HCT116 (cell line): ENCODE data around the gene HES2. TPM values are rescaled to one million over a fixed set of nuclear protein-coding genes. Genes with fewer than 3 reads are reported as not detected.
A peak's percentile ranks its signal among the peaks of the same experiment; 100 is the strongest.

ENCODE experiments used
- ATAC-seq: fragments of 200-7000 bp; cut with Tn5 transposase; 2 replicates; pipeline ENCODE4 v1.9.1; 2020; ENCODE audit warnings: mild to moderate bottlenecking, moderate library complexity
- BruUV-seq: library from RNA; stranded (reverse); fragments of 400-500 nt; replicated peaks from 2 replicates; lab custom pipeline; 2021; lab: Mats Ljungman, UMichigan
- CTCF ChIA-PET: fragments of 300-600 bp; sonication (Branson Sonifier 250); formaldehyde crosslinking; loops from one replicate; lab custom pipeline; 2021; ENCODE audit warnings: antibody characterized with exemption; lab: Charles Lee
- POLR2A ChIA-PET: fragments of 300-600, 350-600 bp; sonication (Branson Sonifier 250); formaldehyde crosslinking; loops from one replicate; lab custom pipeline; 2021; ENCODE audit warnings: antibody characterized with exemption; lab: Charles Lee
- RAD21 ChIA-PET, 2 experiments: fragments of 300-600 bp; sonication (Branson Sonifier 250); formaldehyde crosslinking; loops; one replicate each; lab custom pipeline; 2023; ENCODE audit warnings: low total read pairs in 2 of 2; ENCODE audit not compliant: uncharacterized antibody in 2 of 2, unreplicated experiment in 2 of 2, low non-redundant PET in 1 of 2; lab: Charles Lee
- DNase-seq: peaks from one replicate; pipeline ENCODE4 v3.0.0-alpha.2; 2010; ENCODE audit warnings: low read depth, low spot score
- H2AFZ ChIP-seq: fragments of 200-600 bp; shearing (Covaris generic), sonication (generic); 2 replicates; pipeline ENCODE4 v1.6.1; 2017; ENCODE audit warnings: low read depth, mixed run types, mixed read lengths, antibody characterized with exemption, low read length; ENCODE audit not compliant: poor library complexity, severe bottlenecking
- H3K27ac ChIP-seq: 2 replicates; pipeline ENCODE4 v1.5.1; 2012; ENCODE audit warnings: low read depth, low read length
- H3K27me3 ChIP-seq: fragments of 200-600 bp; sonication (generic); 2 replicates; pipeline ENCODE4 v1.6.1; 2016; ENCODE audit warnings: mixed run types, low read length, mixed read lengths; ENCODE audit not compliant: insufficient read depth
- H3K36me3 ChIP-seq, 2 experiments: fragments of 200-500 bp in 1 of 2; fragments of 200-600 bp in 1 of 2; sonication (Bioruptor generic) in 1 of 2; sonication (generic) in 1 of 2; 2 replicates each; pipeline versions ENCODE4 v1.5.1 to v1.6.1; 2014 to 2016; ENCODE audit warnings: low read length in 2 of 2, inconsistent platforms in 1 of 2, mixed read lengths in 1 of 2, mixed run types in 1 of 2; ENCODE audit not compliant: insufficient read depth in 2 of 2, control insufficient read depth in 1 of 2
- H3K4me1 ChIP-seq, 2 experiments: fragments of 200-600 bp in 1 of 2; sonication (generic) in 1 of 2; 2 replicates each; pipeline versions ENCODE4 v1.5.1 to v1.6.1; 2012 to 2017; ENCODE audit warnings: low read length in 2 of 2, inconsistent platforms in 1 of 2, mild to moderate bottlenecking in 1 of 2, mixed read lengths in 1 of 2, mixed run types in 1 of 2, moderate library complexity in 1 of 2; ENCODE audit not compliant: insufficient read depth in 2 of 2, control insufficient read depth in 1 of 2
- H3K4me2 ChIP-seq: fragments of 200-600 bp; sonication (generic); 2 replicates; pipeline ENCODE4 v1.6.1; 2017; ENCODE audit warnings: mixed run types, low read length, mixed read lengths
- H3K4me3 ChIP-seq, 2 experiments: fragments of 200-600 bp in 1 of 2; sonication (generic) in 1 of 2; replicated peaks in 1 of 2; 2 replicates each; pipeline ENCODE4 v1.5.1; 2011 to 2016; ENCODE audit warnings: low read length in 2 of 2, control low read depth in 1 of 2, low read depth in 1 of 2, mild to moderate bottlenecking in 1 of 2, mixed read lengths in 1 of 2, mixed run types in 1 of 2
- H3K79me2 ChIP-seq: fragments of 200-600 bp; sonication (generic); 2 replicates; pipeline ENCODE4 v1.6.1; 2017; ENCODE audit warnings: mild to moderate bottlenecking, mixed run types, low read length, moderate library complexity, mixed read lengths; ENCODE audit not compliant: insufficient read depth
- H3K9ac ChIP-seq: fragments of 200-600 bp; sonication (generic); 2 replicates; pipeline ENCODE4 v1.6.1; 2016; ENCODE audit warnings: low read length, mixed read lengths
- H3K9me2 ChIP-seq: fragments of 200-600 bp; sonication (generic), shearing (Covaris generic); 2 replicates; pipeline ENCODE4 v1.6.1; 2017; ENCODE audit warnings: mixed run types, mild to moderate bottlenecking, moderate library complexity; ENCODE audit not compliant: insufficient read depth
- H3K9me3 ChIP-seq, 2 experiments: fragments of 200-500 bp in 1 of 2; fragments of 200-600 bp in 1 of 2; sonication (Bioruptor generic) in 1 of 2; sonication (generic) in 1 of 2; 2 replicates each; pipeline ENCODE4 v1.6.1; 2014 to 2017; ENCODE audit warnings: low read length in 2 of 2, mixed read lengths in 2 of 2, inconsistent platforms in 1 of 2, low read depth in 1 of 2, mild to moderate bottlenecking in 1 of 2, mixed run types in 1 of 2, moderate library complexity in 1 of 2; ENCODE audit not compliant: control insufficient read depth in 1 of 2, insufficient read depth in 1 of 2
- H4K20me1 ChIP-seq: fragments of 200-600 bp; sonication (generic), shearing (Covaris generic); 2 replicates; pipeline ENCODE4 v1.6.1; 2017; ENCODE audit warnings: mixed run types, mild to moderate bottlenecking, moderate library complexity; ENCODE audit not compliant: insufficient read depth
- CBX3 ChIP-seq: IDR thresholded peaks from 2 replicates; pipeline ENCODE4 v1.6.1; 2012; ENCODE audit warnings: low read depth
- CEBPB ChIP-seq: IDR thresholded peaks from 2 replicates; pipeline ENCODE4 v1.6.1; 2012; ENCODE audit warnings: low read depth
- FOSL1 ChIP-seq: IDR thresholded peaks from 2 replicates; pipeline ENCODE4 v1.6.1; 2012; ENCODE audit warnings: low read depth
- REST ChIP-seq: IDR thresholded peaks from 2 replicates; pipeline ENCODE4 v1.6.1; 2012; ENCODE audit warnings: low read depth
- SRF ChIP-seq: IDR thresholded peaks from 2 replicates; pipeline ENCODE4 v1.6.1; 2012; ENCODE audit warnings: low read depth
- ZBTB33 ChIP-seq: IDR thresholded peaks from 2 replicates; pipeline ENCODE4 v1.6.1; 2011; ENCODE audit warnings: mild to moderate bottlenecking, low read length, moderate library complexity; ENCODE audit not compliant: insufficient replicate concordance; ENCODE audit errors: extremely low read depth
- ZFX ChIP-seq: fragments of 450-650 bp; IDR thresholded peaks from 2 replicates; pipeline ENCODE4 v1.6.1; 2017
- ZNF274 ChIP-seq: fragments of 200-500 bp; sonication (Bioruptor generic); IDR thresholded peaks from 2 replicates; pipeline ENCODE4 v1.6.1; 2014; ENCODE audit warnings: mild to moderate bottlenecking, low read depth, low read length, inconsistent platforms
- intact Hi-C: fragments of 100-400 bp; cut with micrococcal nuclease; formaldehyde crosslinking; loops from 2 replicates; pipeline ENCODE4 v1.10.0; 2022
- total RNA-seq: library from RNA; stranded (reverse); gene quantifications from one replicate; pipeline ENCODE4 v1.2.1, GENCODE V29; 2021; ENCODE audit not compliant: unreplicated experiment
- TF ChIP-seq, protein P1 (sequence below), 3 experiments: fragments of 200-600 bp in 1 of 3; sonication (generic) in 1 of 3; IDR thresholded peaks in 2 of 3; conservative IDR thresholded peaks in 1 of 3; 2 replicates each; pipeline ENCODE4 v1.5.1; 2012 to 2017; ENCODE audit warnings: low read depth in 2 of 3, low read length in 2 of 3, antibody characterized with exemption in 1 of 3, borderline replicate concordance in 1 of 3, control low read depth in 1 of 3, mild to moderate bottlenecking in 1 of 3, mixed read lengths in 1 of 3, mixed run types in 1 of 3, moderate library complexity in 1 of 3; ENCODE audit not compliant: insufficient read depth in 1 of 3
- TF ChIP-seq, protein P2 (sequence below): IDR thresholded peaks from 2 replicates; pipeline ENCODE4 v1.6.1; 2012

The HES2 gene
- total RNA-seq, 1 experiment from 2014 or later: 8.4 TPM

DNA sequence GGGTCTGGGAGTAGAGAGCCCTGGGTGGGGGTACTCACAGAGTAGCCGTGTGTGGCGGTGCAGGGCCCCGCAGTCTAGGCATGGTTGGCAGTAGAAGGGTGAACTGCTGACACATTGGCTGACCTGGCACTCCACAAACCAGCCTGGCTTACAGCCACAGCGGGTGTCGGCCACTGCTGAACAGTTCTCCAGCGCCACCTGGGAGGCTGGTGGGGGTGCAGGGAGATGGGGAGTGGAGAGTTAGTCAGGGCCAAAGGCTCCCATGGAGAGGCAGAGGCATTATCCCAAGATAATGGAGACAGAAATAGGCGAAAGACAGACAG lies 44.8 kb upstream of the HES2 start:
- ATAC-seq: peak; percentile 72
- intact Hi-C loops: no loop called here
- no peaks in the 10 kb centered on the region for H3K79me2 ChIP-seq
- no peaks in the 10 kb centered on the region for H4K20me1 ChIP-seq
- H3K9ac ChIP-seq: no peak overlapping the region
- POLR2A ChIA-PET: no interaction called here
- no peaks in the 10 kb centered on the region for H3K27me3 ChIP-seq
- CTCF ChIA-PET: interaction anchor here (1.0 to 1.3 kb wide), 2 partner anchors 8 to 24 kb away, joined by 3 to 4 read pairs; no protein-coding TSS in a partner anchor
- TF ChIP-seq, protein P1, sequence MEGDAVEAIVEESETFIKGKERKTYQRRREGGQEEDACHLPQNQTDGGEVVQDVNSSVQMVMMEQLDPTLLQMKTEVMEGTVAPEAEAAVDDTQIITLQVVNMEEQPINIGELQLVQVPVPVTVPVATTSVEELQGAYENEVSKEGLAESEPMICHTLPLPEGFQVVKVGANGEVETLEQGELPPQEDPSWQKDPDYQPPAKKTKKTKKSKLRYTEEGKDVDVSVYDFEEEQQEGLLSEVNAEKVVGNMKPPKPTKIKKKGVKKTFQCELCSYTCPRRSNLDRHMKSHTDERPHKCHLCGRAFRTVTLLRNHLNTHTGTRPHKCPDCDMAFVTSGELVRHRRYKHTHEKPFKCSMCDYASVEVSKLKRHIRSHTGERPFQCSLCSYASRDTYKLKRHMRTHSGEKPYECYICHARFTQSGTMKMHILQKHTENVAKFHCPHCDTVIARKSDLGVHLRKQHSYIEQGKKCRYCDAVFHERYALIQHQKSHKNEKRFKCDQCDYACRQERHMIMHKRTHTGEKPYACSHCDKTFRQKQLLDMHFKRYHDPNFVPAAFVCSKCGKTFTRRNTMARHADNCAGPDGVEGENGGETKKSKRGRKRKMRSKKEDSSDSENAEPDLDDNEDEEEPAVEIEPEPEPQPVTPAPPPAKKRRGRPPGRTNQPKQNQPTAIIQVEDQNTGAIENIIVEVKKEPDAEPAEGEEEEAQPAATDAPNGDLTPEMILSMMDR (IDR thresholded peaks at IDR 0.05 in 2 of 3, conservative IDR thresholded peaks at IDR 0.05 in 1 of 3; ENCODE audit: borderline replicate concordance in 1 of 3, insufficient read depth in 1 of 3, low read depth in 2 of 3, low read length in 2 of 3): peak in 1 of 3 experiments; percentile 22; a peak in 1 of 6 replicates
- TF ChIP-seq ZFX: no peak
- no peak overlapping the region for H3K4me2 ChIP-seq
- no peak for DNase-seq
- H3K27ac ChIP-seq: peak overlapping the region; percentile 2; the same call in 1 of the 2 replicates
- H3K9me3 ChIP-seq: no peaks in the 10 kb centered on the region
- H3K9me2 ChIP-seq: no peaks in the 10 kb centered on the region
- BruUV-seq: no TSS peak
- peaks cover 3 to 10% of the 10 kb centered on the region in 2 experiments; a peak in 3 of 4 replicates for H3K4me1 ChIP-seq
- RAD21 ChIA-PET: no interaction called here
- H3K4me3 ChIP-seq: no peak overlapping the region
- H2AFZ ChIP-seq: no peak overlapping the region
- peaks cover 5 to 17% of the 10 kb centered on the region in 2 experiments; a peak in 1 of 4 replicates for H3K36me3 ChIP-seq

DNA sequence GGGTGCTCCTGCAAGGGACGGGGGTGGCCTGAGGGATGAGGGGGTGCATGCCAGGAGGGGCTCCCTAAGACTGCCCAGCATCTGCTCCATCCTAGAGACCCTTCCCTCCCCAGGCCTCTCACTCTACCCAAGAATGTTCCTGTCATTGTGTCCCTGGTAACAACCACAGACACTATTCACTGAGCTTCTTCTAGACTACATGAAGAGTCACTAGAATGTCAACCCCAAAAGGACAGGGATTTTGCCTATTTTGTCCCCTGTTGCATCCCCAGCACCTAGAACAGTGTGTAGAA lies 43.3 kb upstream of the HES2 start:
- H3K79me2 ChIP-seq: no peaks in the 10 kb centered on the region
- no peaks in the 10 kb centered on the region for H3K9me3 ChIP-seq
- no peak overlapping the region for H2AFZ ChIP-seq
- DNase-seq: no peak
- TF ChIP-seq ZBTB33: no peak
- TF ChIP-seq REST: no peak
- TF ChIP-seq CEBPB: no peak
- TF ChIP-seq CBX3: no peak
- no peak for TF ChIP-seq FOSL1
- no peak for TF ChIP-seq ZNF274
- no peak for TF ChIP-seq SRF
- TF ChIP-seq, protein P2, sequence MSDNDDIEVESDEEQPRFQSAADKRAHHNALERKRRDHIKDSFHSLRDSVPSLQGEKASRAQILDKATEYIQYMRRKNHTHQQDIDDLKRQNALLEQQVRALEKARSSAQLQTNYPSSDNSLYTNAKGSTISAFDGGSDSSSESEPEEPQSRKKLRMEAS: no peak
- TF ChIP-seq, all 23 proteins: peak for 0
- TSS peak; percentile 30 for BruUV-seq
- H3K36me3 ChIP-seq: peaks cover 3 to 11% of the 10 kb centered on the region in 2 experiments; a peak in 1 of 4 replicates
- H3K4me1 ChIP-seq: peaks cover 3 to 10% of the 10 kb centered on the region in 2 experiments; a peak in 3 of 4 replicates
- H3K9ac ChIP-seq: no peak overlapping the region
- intact Hi-C loops: no loop called here
- no peaks in the 10 kb centered on the region for H3K9me2 ChIP-seq
- no peak for ATAC-seq
- RAD21 ChIA-PET: no interaction called here
- H3K4me3 ChIP-seq: no peak overlapping the region
- no peak overlapping the region for H3K27ac ChIP-seq
- no peaks in the 10 kb centered on the region for H3K27me3 ChIP-seq
- no peak overlapping the region for H3K4me2 ChIP-seq
- POLR2A ChIA-PET: interaction anchor here (1.6 kb wide), 1 partner anchor 14 kb away, joined by 4 read pairs; no protein-coding TSS in a partner anchor
- H4K20me1 ChIP-seq: no peaks in the 10 kb centered on the region
- CTCF ChIA-PET: interaction anchor here (1.0 kb wide), 1 partner anchor 23 kb away, joined by 4 read pairs; no protein-coding TSS in a partner anchor
